Neural progenitor cell (in vitro differentiated cells): Measurements from ENCODE around the gene SLC44A1. TPM values are rescaled to one million over a fixed set of nuclear protein-coding genes. Genes with fewer than 3 reads are reported as not detected.

ENCODE experiments used
- DNase-seq: peaks from one replicate; pipeline ENCODE4 v3.0.0-alpha.2; 2016; ENCODE audit warnings: low spot score
- H2AFZ ChIP-seq: fragments of 200-600 bp; sonication (generic); replicated peaks from 2 replicates; pipeline ENCODE4 v1.6.1; 2016; ENCODE audit warnings: antibody characterized with exemption
- H3F3A ChIP-seq: fragments of 200-600 bp; sonication (generic); 2 replicates; pipeline ENCODE4 v1.6.1; 2016; ENCODE audit warnings: antibody characterized with exemption, low read depth
- H3K27ac ChIP-seq: fragments of 200-600 bp; sonication (generic); 2 replicates; pipeline ENCODE4 v1.5.1; 2016; ENCODE audit warnings: mild to moderate bottlenecking
- H3K27me3 ChIP-seq: fragments of 200-600 bp; sonication (generic); 2 replicates; pipeline ENCODE4 v1.6.1; 2016; ENCODE audit warnings: mild to moderate bottlenecking, moderate library complexity
- H3K36me3 ChIP-seq: fragments of 200-600 bp; sonication (generic); 2 replicates; pipeline ENCODE4 v1.5.1; 2016
- H3K4me1 ChIP-seq: fragments of 200-600 bp; sonication (generic); 2 replicates; pipeline ENCODE4 v1.6.1; 2016; ENCODE audit warnings: mixed run types
- H3K4me2 ChIP-seq: fragments of 200-600 bp; sonication (generic); 2 replicates; pipeline ENCODE4 v1.6.1; 2016
- H3K4me3 ChIP-seq: fragments of 200-600 bp; sonication (generic); 2 replicates; pipeline ENCODE4 v1.5.1; 2016
- H3K79me2 ChIP-seq: fragments of 200-600 bp; sonication (generic); 2 replicates; pipeline ENCODE4 v1.6.1; 2016; ENCODE audit warnings: low read depth
- H3K9ac ChIP-seq: fragments of 200-600 bp; sonication (generic); 2 replicates; pipeline ENCODE4 v1.6.1; 2016
- H3K9me3 ChIP-seq: fragments of 200-600 bp; sonication (generic); 2 replicates; pipeline ENCODE4 v1.5.1; 2016; ENCODE audit warnings: low read depth
- H4K20me1 ChIP-seq: fragments of 200-600 bp; sonication (generic); 2 replicates; pipeline ENCODE4 v1.6.1; 2016; ENCODE audit warnings: low read depth
- H3K27ac Mint-ChIP-seq: 3 replicates; pipeline ENCODE4 v1.8.0; 2021; ENCODE audit warnings: mixed read lengths
- H3K27me3 Mint-ChIP-seq: 2 replicates; pipeline ENCODE4 v1.8.0; 2022; ENCODE audit warnings: low read depth, mild to moderate bottlenecking, inconsistent platforms, moderate library complexity, mixed read lengths; ENCODE audit not compliant: insufficient read depth
- H3K36me3 Mint-ChIP-seq: 3 replicates; pipeline ENCODE4 v1.8.0; 2021; ENCODE audit warnings: mixed read lengths
- H3K4me1 Mint-ChIP-seq: 3 replicates; pipeline ENCODE4 v1.8.0; 2021; ENCODE audit warnings: mixed read lengths
- H3K4me3 Mint-ChIP-seq: 3 replicates; pipeline ENCODE4 v1.8.0; 2021; ENCODE audit warnings: mild to moderate bottlenecking, moderate library complexity, mixed read lengths
- H3K9me3 Mint-ChIP-seq: 3 replicates; pipeline ENCODE4 v1.8.0; 2020; ENCODE audit warnings: mixed read lengths
- CTCF ChIP-seq: fragments of 200-600 bp; sonication (generic); IDR thresholded peaks from 2 replicates; pipeline ENCODE4 v1.5.1; 2017; ENCODE audit warnings: antibody characterized with exemption, mild to moderate bottlenecking
- EZH2 ChIP-seq: fragments of 200-600 bp; sonication (generic); IDR thresholded peaks from 2 replicates; pipeline ENCODE4 v1.6.1; 2017; ENCODE audit warnings: antibody characterized with exemption, mild to moderate bottlenecking, moderate library complexity
- EZH2phosphoT487 ChIP-seq: fragments of 200-600 bp; sonication (generic); IDR thresholded peaks from 2 replicates; pipeline ENCODE4 v1.6.1; 2017; ENCODE audit warnings: antibody characterized with exemption
- total RNA-seq: library from RNA; depleted of rRNA; stranded (reverse); fragments of >200 nt; gene quantifications from 2 replicates; pipeline ENCODE4 v1.2.3, GENCODE V29; 2015; ENCODE audit warnings: low replicate concordance

The SLC44A1 gene
- total RNA-seq, 1 donor from 2014 or later = 41.4 TPM

GRCh38 chr9:105484226-105484625, 239.8 kb downstream of the SLC44A1 start:
- Histone ChIP-seq H3K4me3 (no peak overlapping the region), H3K27ac (no peak overlapping the region), H3K9me3 (no peaks in the 10 kb centered on the region), H3K36me3 (peaks cover 19% of the 10 kb centered on the region), H3K4me2 (no peak overlapping the region), H3K9ac (no peak overlapping the region), H3K27me3 (no peaks in the 10 kb centered on the region), H4K20me1 (no peaks in the 10 kb centered on the region), H3K4me1 (no peaks in the 10 kb centered on the region), H2AFZ (no peak overlapping the region), H3F3A (no peaks in the 10 kb centered on the region), H3K79me2 (no peaks in the 10 kb centered on the region)
- Mint-ChIP-seq H3K4me1 (no peaks in the 10 kb centered on the region), H3K9me3 (peaks cover 3% of the 10 kb centered on the region), H3K27ac (no peak overlapping the region), H3K27me3 (no peaks in the 10 kb centered on the region), H3K4me3 (no peak overlapping the region), H3K36me3 (peaks cover 30% of the 10 kb centered on the region)
- DNase-seq = no peak
- TF ChIP-seq EZH2 (no peak), EZH2phosphoT487 (no peak), CTCF (no peak)

- Histone ChIP-seq H3K27me3 (no peaks in the 10 kb centered on the region), H3K9me3 (no peaks in the 10 kb centered on the region), H3K4me1 (no peaks in the 10 kb centered on the region), H2AFZ (no peak overlapping the region), H3K36me3 (peaks cover 21% of the 10 kb centered on the region), H3K4me3 (no peak overlapping the region), H3K79me2 (no peaks in the 10 kb centered on the region), H3F3A (no peaks in the 10 kb centered on the region), H3K9ac (no peak overlapping the region), H4K20me1 (no peaks in the 10 kb centered on the region), H3K27ac (no peak overlapping the region), H3K4me2 (no peak overlapping the region)
- no peak for TF ChIP-seq CTCF
- no peak for DNase-seq
- Mint-ChIP-seq H3K27ac (no peak overlapping the region), H3K36me3 (peaks cover 33% of the 10 kb centered on the region), H3K4me3 (no peak overlapping the region), H3K27me3 (no peaks in the 10 kb centered on the region), H3K4me1 (no peaks in the 10 kb centered on the region), H3K9me3 (peaks cover 6% of the 10 kb centered on the region)
Observed at GRCh38 chr9:105485131-105485530, 240.7 kb downstream of the SLC44A1 start.

Other genes with a start within 250 kb of the SLC44A1 start
- 11.5 and 19.8 TPM in 2 replicates for gene FSD1L, start 203.4 kb downstream of the SLC44A1 start, total RNA-seq